Activated T-cell treated with anti-CD3 and anti-CD28 coated beads for 48 hours (primary cell): Measurements from ENCODE around the gene DNMT3B.
"Not testable (repeated sequence)": the region's sequence is repeated elsewhere in the genome, so short reads cannot be mapped to it uniquely, and the experiment has no call there.

ENCODE experiments used
- DNase-seq: peaks from one replicate; pipeline ENCODE4 v3.0.0-alpha.2; 2020; ENCODE audit warnings: low read depth

The DNMT3B gene

GRCh38 chr20:32763202-32764004, 1.2 kb downstream of the DNMT3B start:
- DNase-seq: no peak

GRCh38 chr20:32764005-32764960, 2.1 kb downstream of the DNMT3B start:
- no peak for DNase-seq

DNA sequence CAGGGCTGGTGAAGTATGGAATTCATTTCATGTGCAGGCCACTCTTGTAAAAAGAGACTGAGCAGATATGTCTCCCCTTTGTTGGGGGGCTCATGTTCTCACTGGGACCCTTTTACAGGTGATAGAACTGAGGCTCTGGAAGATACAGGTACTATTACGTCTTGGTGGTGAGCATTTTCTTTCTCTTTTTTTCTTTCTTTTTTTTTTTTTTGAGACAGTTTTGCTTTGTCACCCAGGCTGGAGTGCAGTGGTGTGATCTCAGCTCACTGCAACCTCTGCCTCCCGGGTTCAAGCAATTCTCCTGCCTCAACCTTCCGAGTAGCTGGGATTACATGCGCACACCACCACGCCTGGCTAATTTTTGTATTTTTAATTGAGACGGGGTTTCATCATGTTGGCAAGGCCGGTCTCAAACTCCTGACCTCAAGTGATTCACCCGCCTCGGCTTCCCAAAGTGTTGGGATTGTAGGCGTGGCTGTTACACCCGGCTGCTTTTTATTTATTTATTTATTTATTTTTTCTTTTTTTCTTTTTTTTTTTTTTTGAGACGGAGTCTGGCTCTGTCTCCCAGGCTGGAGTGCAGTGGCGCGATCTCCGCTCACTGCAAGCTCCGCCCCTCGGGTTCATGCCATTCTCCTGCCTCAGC, 3.2 kb downstream of the DNMT3B start:
- not testable (repeated sequence) for DNase-seq

GRCh38 chr20:32767418-32768198, 5.4 kb downstream of the DNMT3B start:
- no peak for DNase-seq

GRCh38 chr20:32772046-32772445, 9.9 kb downstream of the DNMT3B start:
- DNase-seq: no peak

GRCh38 chr20:32773223-32773622, 11.0 kb downstream of the DNMT3B start:
- DNase-seq: no peak

DNA sequence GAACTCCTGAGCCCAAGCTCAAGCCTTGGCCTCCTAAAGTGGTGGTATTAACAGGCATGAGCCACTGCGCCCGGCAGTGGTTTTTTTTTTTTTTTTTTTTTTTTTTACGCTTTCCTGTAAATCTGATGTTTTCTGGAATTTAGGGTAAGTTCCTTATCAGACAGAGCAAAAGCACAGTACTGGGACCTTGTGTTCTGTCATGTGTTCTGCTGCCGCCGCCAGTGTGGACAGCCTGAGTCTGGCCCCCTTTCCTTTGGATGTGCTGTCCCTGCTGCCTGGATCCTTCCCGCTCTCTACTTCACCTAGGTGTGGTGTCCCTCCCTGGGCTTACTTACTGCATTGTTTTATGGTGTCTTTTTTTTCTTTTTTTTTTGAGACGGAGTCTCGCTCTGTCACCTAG, 11.7 kb downstream of the DNMT3B start:
- no peak for DNase-seq

- no peak for DNase-seq
Measured at GRCh38 chr20:32775336-32775991, 13.3 kb downstream of the DNMT3B start.

DNA sequence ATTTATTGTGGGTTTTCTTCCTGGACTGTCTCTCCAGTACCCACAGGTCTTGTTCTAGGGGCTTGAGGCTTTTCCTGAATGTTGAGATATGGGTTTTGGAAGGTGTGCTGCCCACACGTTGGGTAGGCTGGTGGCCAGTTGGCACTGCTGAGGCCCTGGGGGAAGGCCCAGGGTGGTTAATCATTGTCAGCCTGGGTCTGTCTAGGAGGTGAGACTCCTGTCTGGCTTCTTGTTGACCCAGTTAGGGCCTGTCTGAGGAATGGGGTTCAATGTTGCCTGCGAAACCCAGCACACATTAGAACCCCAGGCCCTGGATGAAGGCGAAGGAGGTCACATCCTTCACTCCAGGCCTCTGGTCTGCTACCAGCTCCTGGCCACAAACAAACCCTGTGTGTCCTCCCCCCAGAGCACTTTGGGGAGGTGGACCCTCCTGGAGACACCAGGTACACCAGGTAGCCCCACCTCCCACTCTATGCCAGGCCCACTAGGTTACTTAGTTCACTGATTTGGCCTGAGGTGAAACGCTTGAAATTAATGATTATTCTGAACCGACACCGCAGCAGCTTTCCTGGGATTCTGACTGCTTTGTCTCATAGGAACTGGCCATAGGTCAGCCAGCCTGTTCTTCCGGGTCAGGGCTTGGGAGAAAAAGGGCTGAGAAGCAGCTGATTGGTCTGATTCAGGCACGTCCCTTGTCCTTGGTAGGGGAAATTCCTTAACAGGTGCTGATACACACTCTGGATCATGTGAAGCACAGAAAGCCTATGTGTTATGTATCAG, 15.2 kb downstream of the DNMT3B start:
- no peak for DNase-seq

- no peak for DNase-seq
Measured at GRCh38 chr20:32779500-32780211, 17.5 kb downstream of the DNMT3B start.

GRCh38 chr20:32780278-32780677, 18.1 kb downstream of the DNMT3B start:
- DNase-seq: no peak

- DNase-seq: no peak
Measured at GRCh38 chr20:32780749-32781655, 18.8 kb downstream of the DNMT3B start.

DNA sequence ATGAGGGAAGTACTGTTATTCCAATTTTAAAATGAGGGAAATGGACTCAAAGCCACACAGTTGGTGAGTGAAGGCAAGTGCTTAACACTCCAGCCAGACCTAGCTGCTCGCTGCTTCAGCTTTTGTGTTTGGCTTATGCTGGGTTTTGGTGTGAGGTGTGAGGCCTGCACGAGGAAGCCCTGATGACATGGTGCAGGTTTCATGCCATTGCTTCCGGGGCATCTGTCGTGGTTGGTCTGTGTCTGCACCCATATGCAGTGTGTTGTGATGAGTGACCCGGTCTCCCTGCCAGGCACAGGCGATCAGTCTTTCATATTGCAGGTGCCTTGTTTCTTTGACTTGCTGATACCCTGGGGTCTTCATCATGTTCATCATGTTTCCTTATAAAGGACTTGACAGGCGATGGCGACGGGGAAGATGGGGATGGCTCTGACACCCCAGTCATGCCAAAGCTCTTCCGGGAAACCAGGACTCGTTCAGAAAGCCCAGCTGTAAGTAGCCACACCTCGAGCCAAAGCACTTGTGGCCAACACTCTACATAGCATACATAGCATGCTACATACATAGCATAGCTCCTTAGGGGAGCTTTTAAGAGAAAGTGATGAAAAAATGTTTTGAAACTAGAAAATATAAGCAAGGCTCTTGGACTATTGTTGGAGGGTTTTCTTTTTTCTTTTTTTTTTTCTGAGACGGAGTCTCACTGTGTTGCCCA, 22.3 kb downstream of the DNMT3B start:
- DNase-seq: no peak

DNA sequence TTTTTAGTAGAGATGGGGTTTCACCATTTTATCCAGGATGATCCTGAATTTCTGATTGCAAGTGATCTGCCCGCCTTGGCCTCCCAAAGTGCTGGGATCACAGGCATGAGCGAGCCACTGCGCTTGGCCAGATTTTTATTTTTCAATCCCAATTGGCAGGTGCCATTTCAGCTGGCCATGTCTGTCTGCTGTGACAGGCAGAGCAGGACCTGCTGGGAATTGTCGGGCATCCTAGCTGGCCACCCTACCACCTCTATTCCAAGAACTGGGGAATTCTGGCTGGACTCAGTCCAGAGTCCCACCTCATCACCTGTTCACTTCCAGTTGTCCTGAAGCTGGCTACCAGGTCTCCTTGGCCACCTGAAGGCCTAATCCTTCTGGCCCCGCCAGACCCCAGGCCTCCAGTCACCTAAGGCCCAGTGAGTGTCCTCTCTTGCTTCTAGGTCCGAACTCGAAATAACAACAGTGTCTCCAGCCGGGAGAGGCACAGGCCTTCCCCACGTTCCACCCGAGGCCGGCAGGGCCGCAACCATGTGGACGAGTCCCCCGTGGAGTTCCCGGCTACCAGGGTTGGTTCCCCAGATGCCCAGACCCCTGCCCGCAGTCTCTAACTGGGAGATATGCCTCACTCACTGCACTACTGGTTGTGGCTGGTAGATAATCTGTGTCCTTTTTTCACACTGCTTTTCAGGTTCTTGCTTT, 24.0 kb downstream of the DNMT3B start:
- DNase-seq: no peak

- no peak for DNase-seq
Measured at GRCh38 chr20:32787168-32787567, 25.0 kb downstream of the DNMT3B start.

GRCh38 chr20:32789896-32790750, 27.9 kb downstream of the DNMT3B start:
- peak; percentile 48 for DNase-seq

GRCh38 chr20:32790751-32791057, 28.5 kb downstream of the DNMT3B start:
- no peak for DNase-seq
